GM23338 (cell line): ENCODE data around the gene SCOC. TPM values are rescaled to one million over a fixed set of nuclear protein-coding genes. Genes with fewer than 3 reads are reported as not detected.

Experiments
- CREB1 ChIP-seq: fragments of 250-450 bp; sonication (Bioruptor Pico); IDR thresholded peaks from 2 replicates; pipeline ENCODE4 v1.5.0; 2020; ENCODE audit warnings: low read depth, mild to moderate bottlenecking, moderate library complexity
- CTCF ChIP-seq, 2 experiments: fragments of 200-600 bp in 1 of 2; sonication (generic) in 1 of 2; conservative IDR thresholded peaks; 2 replicates each; pipeline versions ENCODE4 v1.5.1 to v1.6.1; 2016 to 2017; ENCODE audit warnings: antibody characterized with exemption in 2 of 2, low read depth in 2 of 2, mild to moderate bottlenecking in 2 of 2, moderate library complexity in 1 of 2
- NANOG ChIP-seq: IDR thresholded peaks from 2 replicates; pipeline ENCODE4 v1.6.1; 2016; ENCODE audit warnings: antibody characterized with exemption, borderline replicate concordance
- POLR2AphosphoS5 ChIP-seq: IDR thresholded peaks from 2 replicates; pipeline ENCODE4 v1.6.1; 2016; ENCODE audit warnings: antibody characterized with exemption, low read depth
- STAT1 ChIP-seq: IDR thresholded peaks from one replicate; pipeline ENCODE4 v1.6.1; 2016; ENCODE audit warnings: antibody characterized with exemption; ENCODE audit not compliant: unreplicated experiment
- ZNF462 ChIP-seq: fragments of 250-450 bp; sonication (Bioruptor Pico); IDR thresholded peaks from 2 replicates; pipeline ENCODE4 v1.5.0; 2020; ENCODE audit warnings: mild to moderate bottlenecking, moderate library complexity
- polyA plus RNA-seq: library from polyadenylated mRNA; unstranded; fragments of >200 nt; fragmentation: Nextera tagmentation; extraction: Ambion mirVana; gene quantifications from 2 replicates; pipeline ENCODE4 v1.2.1, GENCODE V29; 2016
- total RNA-seq: library from RNA; depleted of rRNA; stranded (reverse); fragments of >200 nt; shearing (Covaris generic); gene quantifications from 2 replicates; pipeline ENCODE4 v1.2.3, GENCODE V29; 2014
- TF ChIP-seq, protein P1 (sequence below): IDR thresholded peaks from one replicate; pipeline ENCODE4 v1.6.1; 2018; ENCODE audit warnings: antibody characterized with exemption; ENCODE audit not compliant: unreplicated experiment

SCOC gene
- total and polyA plus RNA-seq, 2 experiments from 2014 or later: 47.2 to 59.5 TPM

- TF ChIP-seq ZNF462 (CRISPR knock-in tag) (no peak), NANOG (no peak), POLR2AphosphoS5 (peak; percentile 74), CTCF (conservative IDR thresholded peaks at IDR 0.05; ENCODE audit: low read depth in 2 of 2) (peak; percentile 53 to 77), CREB1 (CRISPR knock-in tag) (peak; percentile 48; the same call in 1 of the 2 replicates), STAT1 (no peak)
- TF ChIP-seq, protein P1, sequence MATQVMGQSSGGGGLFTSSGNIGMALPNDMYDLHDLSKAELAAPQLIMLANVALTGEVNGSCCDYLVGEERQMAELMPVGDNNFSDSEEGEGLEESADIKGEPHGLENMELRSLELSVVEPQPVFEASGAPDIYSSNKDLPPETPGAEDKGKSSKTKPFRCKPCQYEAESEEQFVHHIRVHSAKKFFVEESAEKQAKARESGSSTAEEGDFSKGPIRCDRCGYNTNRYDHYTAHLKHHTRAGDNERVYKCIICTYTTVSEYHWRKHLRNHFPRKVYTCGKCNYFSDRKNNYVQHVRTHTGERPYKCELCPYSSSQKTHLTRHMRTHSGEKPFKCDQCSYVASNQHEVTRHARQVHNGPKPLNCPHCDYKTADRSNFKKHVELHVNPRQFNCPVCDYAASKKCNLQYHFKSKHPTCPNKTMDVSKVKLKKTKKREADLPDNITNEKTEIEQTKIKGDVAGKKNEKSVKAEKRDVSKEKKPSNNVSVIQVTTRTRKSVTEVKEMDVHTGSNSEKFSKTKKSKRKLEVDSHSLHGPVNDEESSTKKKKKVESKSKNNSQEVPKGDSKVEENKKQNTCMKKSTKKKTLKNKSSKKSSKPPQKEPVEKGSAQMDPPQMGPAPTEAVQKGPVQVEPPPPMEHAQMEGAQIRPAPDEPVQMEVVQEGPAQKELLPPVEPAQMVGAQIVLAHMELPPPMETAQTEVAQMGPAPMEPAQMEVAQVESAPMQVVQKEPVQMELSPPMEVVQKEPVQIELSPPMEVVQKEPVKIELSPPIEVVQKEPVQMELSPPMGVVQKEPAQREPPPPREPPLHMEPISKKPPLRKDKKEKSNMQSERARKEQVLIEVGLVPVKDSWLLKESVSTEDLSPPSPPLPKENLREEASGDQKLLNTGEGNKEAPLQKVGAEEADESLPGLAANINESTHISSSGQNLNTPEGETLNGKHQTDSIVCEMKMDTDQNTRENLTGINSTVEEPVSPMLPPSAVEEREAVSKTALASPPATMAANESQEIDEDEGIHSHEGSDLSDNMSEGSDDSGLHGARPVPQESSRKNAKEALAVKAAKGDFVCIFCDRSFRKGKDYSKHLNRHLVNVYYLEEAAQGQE: no peak
Measured at GRCh38 chr4:140427106-140427918, 53.9 kb downstream of the SCOC start, which contains the start of gene CLGN (continued).
